Measurements from ENCODE around the gene ELANE.
A peak's percentile ranks its signal among the peaks of the same experiment; 100 is the strongest.

The ELANE gene

GRCh38 chr19:879711-880438 lies 27.8 kb downstream of the ELANE start:
- H3K18ac ChIP-seq (ENCODE audit: low read depth in 1 of 2, low read length in 2 of 2) = no peak overlapping the region
- H2BK12ac ChIP-seq (ENCODE audit: low read length in 2 of 2) = no peak overlapping the region
- H3K36me3 ChIP-seq (ENCODE audit: control insufficient read depth in 1 of 2, insufficient read depth in 2 of 2, low read depth in 1 of 2, low read length in 2 of 2) = peaks cover 55 to 97% of the 10 kb centered on the region in 2 experiments
- H3K79me1 ChIP-seq (replicated peaks; ENCODE audit: low read length, poor library complexity, severe bottlenecking) = peaks cover 29% of the 10 kb centered on the region
- no peak overlapping the region for H3K4ac ChIP-seq (ENCODE audit: low read depth in 1 of 2, low read length in 2 of 2)
- H3K27ac ChIP-seq (ENCODE audit: low read length, poor library complexity, severe bottlenecking) = no peak overlapping the region
- no peak overlapping the region for H2AK5ac ChIP-seq (ENCODE audit: low read length, severe bottlenecking)
- no peak overlapping the region for H3K23ac ChIP-seq (ENCODE audit: low read length in 2 of 2)
- WGBS = 95% methylated on average over 31 of the region's 37 CpGs
- H2BK120ac ChIP-seq (ENCODE audit: low read depth, low read length) = no peak overlapping the region
- H4K91ac ChIP-seq (ENCODE audit: low read length) = no peak overlapping the region
- H4K8ac ChIP-seq (ENCODE audit: low read length) = no peak overlapping the region
- H3K14ac ChIP-seq (ENCODE audit: low read length in 2 of 2) = no peak overlapping the region
- H3K9ac ChIP-seq (ENCODE audit: low read length) = no peak overlapping the region
- no peak overlapping the region for H3K4me3 ChIP-seq (ENCODE audit: insufficient read depth in 1 of 2, low read depth in 1 of 2, low read length in 2 of 2)
- H3K9me3 ChIP-seq (ENCODE audit: control insufficient read depth, low read length) = no peaks in the 10 kb centered on the region
- H3K27me3 ChIP-seq (ENCODE audit: control insufficient read depth in 1 of 2, insufficient read depth in 1 of 2, low read length in 2 of 2) = no peaks in the 10 kb centered on the region
- no peak overlapping the region for H3K4me2 ChIP-seq (ENCODE audit: low read length, poor library complexity, severe bottlenecking)
- H2BK5ac ChIP-seq (ENCODE audit: low read depth, low read length, poor library complexity, severe bottlenecking) = no peak overlapping the region
- H2BK15ac ChIP-seq (ENCODE audit: low read depth, poor library complexity, severe bottlenecking) = no peak overlapping the region
- no peak overlapping the region for H2AFZ ChIP-seq (ENCODE audit: low read depth, low read length)
- H3K4me1 ChIP-seq (ENCODE audit: control insufficient read depth, insufficient read depth, low read depth, low read length) = peaks cover 24% of the 10 kb centered on the region
- DNase-seq = no peak

GRCh38 chr19:881385-882071 lies 29.4 kb downstream of the ELANE start:
- peaks cover 42% of the 10 kb centered on the region for H3K79me1 ChIP-seq (replicated peaks; ENCODE audit: low read length, poor library complexity, severe bottlenecking)
- H3K27me3 ChIP-seq (ENCODE audit: control insufficient read depth in 1 of 2, insufficient read depth in 1 of 2, low read length in 2 of 2) = no peaks in the 10 kb centered on the region
- no peak overlapping the region for H3K18ac ChIP-seq (ENCODE audit: low read depth in 1 of 2, low read length in 2 of 2)
- no peak overlapping the region for H2AFZ ChIP-seq (ENCODE audit: low read depth, low read length)
- no peak overlapping the region for H2BK12ac ChIP-seq (ENCODE audit: low read length in 2 of 2)
- WGBS = 98% methylated on average over 34 of the region's 34 CpGs
- H3K23ac ChIP-seq (ENCODE audit: low read length in 2 of 2) = no peak overlapping the region
- H3K4me2 ChIP-seq (ENCODE audit: low read length, poor library complexity, severe bottlenecking) = no peak overlapping the region
- no peak overlapping the region for H3K14ac ChIP-seq (ENCODE audit: low read length in 2 of 2)
- H3K4me3 ChIP-seq (ENCODE audit: insufficient read depth in 1 of 2, low read depth in 1 of 2, low read length in 2 of 2) = no peak overlapping the region
- H3K9ac ChIP-seq (ENCODE audit: low read length) = no peak overlapping the region
- H3K9me3 ChIP-seq (ENCODE audit: control insufficient read depth, low read length) = no peaks in the 10 kb centered on the region
- no peak overlapping the region for H2BK120ac ChIP-seq (ENCODE audit: low read depth, low read length)
- H4K91ac ChIP-seq (ENCODE audit: low read length) = no peak overlapping the region
- peaks cover 53 to 97% of the 10 kb centered on the region in 2 experiments for H3K36me3 ChIP-seq (ENCODE audit: control insufficient read depth in 1 of 2, insufficient read depth in 2 of 2, low read depth in 1 of 2, low read length in 2 of 2)
- no peak for DNase-seq
- no peak overlapping the region for H4K8ac ChIP-seq (ENCODE audit: low read length)
- H2BK5ac ChIP-seq (ENCODE audit: low read depth, low read length, poor library complexity, severe bottlenecking) = no peak overlapping the region
- no peak overlapping the region for H3K27ac ChIP-seq (ENCODE audit: low read length, poor library complexity, severe bottlenecking)
- H3K4ac ChIP-seq (ENCODE audit: low read depth in 1 of 2, low read length in 2 of 2) = no peak overlapping the region
- H2AK5ac ChIP-seq (ENCODE audit: low read length, severe bottlenecking) = no peak overlapping the region
- H2BK15ac ChIP-seq (ENCODE audit: low read depth, poor library complexity, severe bottlenecking) = no peak overlapping the region
- H3K4me1 ChIP-seq (ENCODE audit: control insufficient read depth, insufficient read depth, low read depth, low read length) = peaks cover 19% of the 10 kb centered on the region

GRCh38 chr19:882871-883497 lies 30.9 kb downstream of the ELANE start:
- no peak overlapping the region for H2BK15ac ChIP-seq (ENCODE audit: low read depth, poor library complexity, severe bottlenecking)
- no peak overlapping the region for H2AFZ ChIP-seq (ENCODE audit: low read depth, low read length)
- H3K4me1 ChIP-seq (ENCODE audit: control insufficient read depth, insufficient read depth, low read depth, low read length) = peaks cover 18% of the 10 kb centered on the region
- H3K4me3 ChIP-seq (ENCODE audit: insufficient read depth in 1 of 2, low read depth in 1 of 2, low read length in 2 of 2) = no peak overlapping the region
- H3K14ac ChIP-seq (ENCODE audit: low read length in 2 of 2) = no peak overlapping the region
- WGBS = 96% methylated on average over 19 of the region's 30 CpGs
- no peak for DNase-seq
- no peak overlapping the region for H3K23ac ChIP-seq (ENCODE audit: low read length in 2 of 2)
- H3K4me2 ChIP-seq (ENCODE audit: low read length, poor library complexity, severe bottlenecking) = no peak overlapping the region
- no peak overlapping the region for H3K4ac ChIP-seq (ENCODE audit: low read depth in 1 of 2, low read length in 2 of 2)
- no peaks in the 10 kb centered on the region for H3K27me3 ChIP-seq (ENCODE audit: control insufficient read depth in 1 of 2, insufficient read depth in 1 of 2, low read length in 2 of 2)
- H3K36me3 ChIP-seq (ENCODE audit: control insufficient read depth in 1 of 2, insufficient read depth in 2 of 2, low read depth in 1 of 2, low read length in 2 of 2) = peaks cover 56 to 92% of the 10 kb centered on the region in 2 experiments
- H3K27ac ChIP-seq (ENCODE audit: low read length, poor library complexity, severe bottlenecking) = no peak overlapping the region
- no peak overlapping the region for H2AK5ac ChIP-seq (ENCODE audit: low read length, severe bottlenecking)
- no peak overlapping the region for H4K8ac ChIP-seq (ENCODE audit: low read length)
- no peak overlapping the region for H4K91ac ChIP-seq (ENCODE audit: low read length)
- H3K9me3 ChIP-seq (ENCODE audit: control insufficient read depth, low read length) = no peaks in the 10 kb centered on the region
- H2BK120ac ChIP-seq (ENCODE audit: low read depth, low read length) = no peak overlapping the region
- H3K79me1 ChIP-seq (replicated peaks; ENCODE audit: low read length, poor library complexity, severe bottlenecking) = peaks cover 43% of the 10 kb centered on the region
- H2BK5ac ChIP-seq (ENCODE audit: low read depth, low read length, poor library complexity, severe bottlenecking) = no peak overlapping the region
- H3K9ac ChIP-seq (ENCODE audit: low read length) = no peak overlapping the region
- no peak overlapping the region for H2BK12ac ChIP-seq (ENCODE audit: low read length in 2 of 2)
- no peak overlapping the region for H3K18ac ChIP-seq (ENCODE audit: low read depth in 1 of 2, low read length in 2 of 2)

GRCh38 chr19:883661-884211 lies 31.6 kb downstream of the ELANE start:
- Histone ChIP-seq H3K4me3 (ENCODE audit: insufficient read depth in 1 of 2, low read depth in 1 of 2, low read length in 2 of 2) (no peak overlapping the region), H2BK120ac (ENCODE audit: low read depth, low read length) (no peak overlapping the region), H3K79me1 (replicated peaks; ENCODE audit: low read length, poor library complexity, severe bottlenecking) (peaks cover 46% of the 10 kb centered on the region), H2BK12ac (ENCODE audit: low read length in 2 of 2) (no peak overlapping the region), H2BK15ac (ENCODE audit: low read depth, poor library complexity, severe bottlenecking) (no peak overlapping the region), H3K4me1 (ENCODE audit: control insufficient read depth, insufficient read depth, low read depth, low read length) (peaks cover 16% of the 10 kb centered on the region), H3K18ac (ENCODE audit: low read depth in 1 of 2, low read length in 2 of 2) (no peak overlapping the region), H4K8ac (ENCODE audit: low read length) (no peak overlapping the region), H3K27ac (ENCODE audit: low read length, poor library complexity, severe bottlenecking) (no peak overlapping the region), H3K27me3 (ENCODE audit: control insufficient read depth in 1 of 2, insufficient read depth in 1 of 2, low read length in 2 of 2) (no peaks in the 10 kb centered on the region), H3K9me3 (ENCODE audit: control insufficient read depth, low read length) (no peaks in the 10 kb centered on the region), H3K36me3 (ENCODE audit: control insufficient read depth in 1 of 2, insufficient read depth in 2 of 2, low read depth in 1 of 2, low read length in 2 of 2) (peaks cover 60 to 91% of the 10 kb centered on the region in 2 experiments), H3K9ac (ENCODE audit: low read length) (no peak overlapping the region), H2AK5ac (ENCODE audit: low read length, severe bottlenecking) (no peak overlapping the region), H2BK5ac (ENCODE audit: low read depth, low read length, poor library complexity, severe bottlenecking) (no peak overlapping the region), H3K23ac (ENCODE audit: low read length in 2 of 2) (no peak overlapping the region), H4K91ac (ENCODE audit: low read length) (peak overlapping the region; percentile 12), H3K4me2 (ENCODE audit: low read length, poor library complexity, severe bottlenecking) (no peak overlapping the region), H3K14ac (ENCODE audit: low read length in 2 of 2) (no peak overlapping the region), H3K4ac (ENCODE audit: low read depth in 1 of 2, low read length in 2 of 2) (no peak overlapping the region), H2AFZ (ENCODE audit: low read depth, low read length) (no peak overlapping the region)
- DNase-seq = no peak
- 87% methylated on average over 21 of the region's 22 CpGs for WGBS

Data from mesenchymal stem cell (in vitro differentiated cells and primary cell).